Stimulated activated CD8-positive, alpha-beta memory T cell treated with anti-CD3 and anti-CD28 coated beads, Interleukin-12 subunit alpha, Interleukin-12 subunit beta, amount 100 ng/mL, for 24 hours (primary cell): Measurements from ENCODE around the gene MAP4K5.
"Not testable (repeated sequence)": the region's sequence is repeated elsewhere in the genome, so short reads cannot be mapped to it uniquely, and the experiment has no call there.

Experiments
- DNase-seq: peaks from one replicate; pipeline ENCODE4 v3.0.0-alpha.2; 2020; ENCODE audit errors: extremely low read depth

MAP4K5 gene

GRCh38 chr14:50531595-50532501 lies 521 bp downstream of the MAP4K5 start:
- DNase-seq, result no peak

- no peak for DNase-seq
Measured at GRCh38 chr14:50530794-50531365, 1.5 kb downstream of the MAP4K5 start.

- DNase-seq, result no peak
Measured at GRCh38 chr14:50530358-50530757, 2.0 kb downstream of the MAP4K5 start.

- DNase-seq, result no peak
Measured at GRCh38 chr14:50529288-50530179, 2.8 kb downstream of the MAP4K5 start.

- DNase-seq, result no peak
Measured at GRCh38 chr14:50528000-50528399, 4.4 kb downstream of the MAP4K5 start.

GRCh38 chr14:50524731-50525515 lies 7.4 kb downstream of the MAP4K5 start:
- no peak for DNase-seq

GRCh38 chr14:50524060-50524459 lies 8.3 kb downstream of the MAP4K5 start:
- no peak for DNase-seq

- no peak for DNase-seq
Measured at GRCh38 chr14:50523271-50524041, 8.9 kb downstream of the MAP4K5 start.

GRCh38 chr14:50521912-50522341 lies 10.4 kb downstream of the MAP4K5 start:
- DNase-seq, result no peak

- DNase-seq, result no peak
Measured at GRCh38 chr14:50520947-50521815, 11.2 kb downstream of the MAP4K5 start.

- DNase-seq, result no peak
Measured at GRCh38 chr14:50516091-50516490, 16.3 kb downstream of the MAP4K5 start.

- no peak for DNase-seq
Measured at GRCh38 chr14:50512463-50512862, 19.9 kb downstream of the MAP4K5 start.

- DNase-seq, result no peak
Measured at GRCh38 chr14:50510157-50510556, 22.2 kb downstream of the MAP4K5 start.

- DNase-seq, result not testable (repeated sequence)
Measured at GRCh38 chr14:50507078-50507477, 25.3 kb downstream of the MAP4K5 start.

- no peak for DNase-seq
Measured at GRCh38 chr14:50501642-50502041, 30.7 kb downstream of the MAP4K5 start.

- no peak for DNase-seq
Measured at GRCh38 chr14:50497351-50497750, 35.0 kb downstream of the MAP4K5 start.

GRCh38 chr14:50489851-50490250 lies 42.5 kb downstream of the MAP4K5 start:
- DNase-seq, result no peak

GRCh38 chr14:50488521-50488920 lies 43.8 kb downstream of the MAP4K5 start:
- no peak for DNase-seq

- no peak for DNase-seq
Measured at GRCh38 chr14:50479041-50479440, 53.3 kb downstream of the MAP4K5 start.

- no peak for DNase-seq
Measured at GRCh38 chr14:50477760-50478159, 54.6 kb downstream of the MAP4K5 start.
